Astrocyte (in vitro differentiated cells and primary cell): ENCODE measurements around the gene IGF2BP3. TPM values are rescaled to one million over a fixed set of nuclear protein-coding genes. Genes with fewer than 3 reads are reported as not detected.
A peak's percentile ranks its signal among the peaks of the same experiment; 100 is the strongest.

ENCODE experiments used
- DNase-seq: peaks from one replicate; pipeline ENCODE4 v3.0.0-alpha.2; 2010; ENCODE audit warnings: low read depth
- FAIRE-seq: peaks from 2 replicates; lab custom pipeline; 2011; peaks lifted over from hg19 to GRCh38; lab: Jason Lieb, UNC
- H2AFZ ChIP-seq: 2 replicates; pipeline ENCODE4 v1.6.0; 2012; ENCODE audit warnings: low read depth, low read length, inconsistent platforms
- H3K27ac ChIP-seq: 2 replicates; pipeline ENCODE4 v1.5.1; 2011; ENCODE audit warnings: low read depth, low read length, inconsistent platforms
- H3K27me3 ChIP-seq: 2 replicates; pipeline ENCODE4 v1.6.0; 2011; ENCODE audit warnings: low read length, inconsistent platforms; ENCODE audit not compliant: insufficient read depth
- H3K36me3 ChIP-seq: 2 replicates; pipeline ENCODE4 v1.5.1; 2011; ENCODE audit warnings: low read length, inconsistent platforms; ENCODE audit not compliant: insufficient read depth
- H3K4me1 ChIP-seq: 2 replicates; pipeline ENCODE4 v1.5.1; 2011; ENCODE audit warnings: low read length, inconsistent platforms; ENCODE audit not compliant: insufficient read depth
- H3K4me2 ChIP-seq: 2 replicates; pipeline ENCODE4 v1.6.0; 2012; ENCODE audit warnings: low read length, inconsistent platforms
- H3K4me3 ChIP-seq: 2 replicates; pipeline ENCODE4 v1.5.1; 2011; ENCODE audit warnings: low read depth, mild to moderate bottlenecking, low read length, inconsistent platforms; ENCODE audit not compliant: insufficient read depth
- H3K79me2 ChIP-seq: 2 replicates; pipeline ENCODE4 v1.6.0; 2012; ENCODE audit warnings: mild to moderate bottlenecking, low read length, inconsistent platforms; ENCODE audit not compliant: insufficient read depth
- H3K9ac ChIP-seq: 2 replicates; pipeline ENCODE4 v1.6.0; 2012; ENCODE audit warnings: mild to moderate bottlenecking, low read length, inconsistent platforms
- H3K9me3 ChIP-seq: 2 replicates; pipeline ENCODE4 v1.5.1; 2012; ENCODE audit warnings: low read depth, mild to moderate bottlenecking, low read length, inconsistent platforms; ENCODE audit not compliant: insufficient read depth
- H4K20me1 ChIP-seq: 2 replicates; pipeline ENCODE4 v1.6.0; 2012; ENCODE audit warnings: low read length, inconsistent platforms; ENCODE audit not compliant: insufficient read depth
- H3K27ac Mint-ChIP-seq: one replicate; pipeline ENCODE4 v1.8.0; 2021; ENCODE audit warnings: mild to moderate bottlenecking, mixed read lengths; ENCODE audit not compliant: unreplicated experiment
- H3K27me3 Mint-ChIP-seq: one replicate; pipeline ENCODE4 v1.8.0; 2021; ENCODE audit warnings: low read depth, mixed read lengths; ENCODE audit not compliant: unreplicated experiment
- H3K36me3 Mint-ChIP-seq: one replicate; pipeline ENCODE4 v1.8.0; 2021; ENCODE audit warnings: low read depth, mixed read lengths; ENCODE audit not compliant: unreplicated experiment
- H3K4me1 Mint-ChIP-seq: one replicate; pipeline ENCODE4 v1.8.0; 2021; ENCODE audit warnings: low read depth, mixed read lengths; ENCODE audit not compliant: unreplicated experiment
- H3K4me3 Mint-ChIP-seq: one replicate; pipeline ENCODE4 v1.8.0; 2021; ENCODE audit warnings: mild to moderate bottlenecking, moderate library complexity, mixed read lengths; ENCODE audit not compliant: unreplicated experiment
- H3K9me3 Mint-ChIP-seq: one replicate; pipeline ENCODE4 v1.8.0; 2021; ENCODE audit warnings: mild to moderate bottlenecking, mixed read lengths; ENCODE audit not compliant: unreplicated experiment
- CTCF ChIP-seq: IDR thresholded peaks from 2 replicates; pipeline ENCODE4 v1.5.1; 2011; ENCODE audit warnings: low read depth, mild to moderate bottlenecking, inconsistent platforms, low read length, moderate library complexity; ENCODE audit not compliant: insufficient read depth
- EZH2 ChIP-seq: IDR thresholded peaks from 2 replicates; pipeline ENCODE4 v1.6.1; 2012; ENCODE audit warnings: mild to moderate bottlenecking, low read length, inconsistent platforms; ENCODE audit not compliant: insufficient read depth
- total RNA-seq: library from RNA; stranded (reverse); gene quantifications from 2 replicates; pipeline ENCODE4 v1.2.1, GENCODE V29; 2021

IGF2BP3 gene
- total RNA-seq, 1 donor from 2014 or later, result 79.5 TPM

GRCh38 chr7:23335621-23336020, 134.7 kb downstream of the IGF2BP3 start:
- Mint-ChIP-seq H3K36me3 (peaks cover 31% of the 10 kb centered on the region), H3K27me3 (no peaks in the 10 kb centered on the region), H3K27ac (peak overlapping the region; percentile 93), H3K4me3 (no peak overlapping the region), H3K9me3 (no peaks in the 10 kb centered on the region), H3K4me1 (peaks cover 39% of the 10 kb centered on the region)
- Histone ChIP-seq H3K4me2 (peak overlapping the region; percentile 72), H3K9ac (peak overlapping the region; percentile 3), H3K79me2 (peaks cover 33% of the 10 kb centered on the region), H3K4me3 (no peak overlapping the region), H3K27ac (peak overlapping the region; percentile 55), H3K36me3 (peaks cover 31% of the 10 kb centered on the region), H4K20me1 (no peaks in the 10 kb centered on the region), H3K4me1 (peaks cover 44% of the 10 kb centered on the region), H2AFZ (no peak overlapping the region), H3K27me3 (no peaks in the 10 kb centered on the region), H3K9me3 (peaks cover 4% of the 10 kb centered on the region)
- no peak for FAIRE-seq
- TF ChIP-seq EZH2, result no peak
- TF ChIP-seq CTCF, result no peak
- no peak for DNase-seq

GRCh38 chr7:23335136-23335535, 135.2 kb downstream of the IGF2BP3 start:
- H3K9me3 ChIP-seq, result peaks cover 4% of the 10 kb centered on the region
- H3K4me1 ChIP-seq, result peaks cover 42% of the 10 kb centered on the region
- H3K27ac ChIP-seq, result peak overlapping the region; percentile 55
- H2AFZ ChIP-seq, result no peak overlapping the region
- peaks cover 39% of the 10 kb centered on the region for H3K4me1 Mint-ChIP-seq
- no peak overlapping the region for H3K4me3 ChIP-seq
- peak overlapping the region; percentile 93 for H3K27ac Mint-ChIP-seq
- TF ChIP-seq EZH2 (no peak), CTCF (no peak)
- peaks cover 30% of the 10 kb centered on the region for H3K36me3 ChIP-seq
- H3K9me3 Mint-ChIP-seq, result no peaks in the 10 kb centered on the region
- H3K36me3 Mint-ChIP-seq, result peaks cover 33% of the 10 kb centered on the region
- H3K9ac ChIP-seq, result peak overlapping the region; percentile 3
- no peaks in the 10 kb centered on the region for H3K27me3 Mint-ChIP-seq
- H3K4me2 ChIP-seq, result peak overlapping the region; percentile 72
- no peak overlapping the region for H3K4me3 Mint-ChIP-seq
- FAIRE-seq, result no peak
- peaks cover 31% of the 10 kb centered on the region for H3K79me2 ChIP-seq
- H3K27me3 ChIP-seq, result no peaks in the 10 kb centered on the region
- no peak for DNase-seq
- no peaks in the 10 kb centered on the region for H4K20me1 ChIP-seq

DNA sequence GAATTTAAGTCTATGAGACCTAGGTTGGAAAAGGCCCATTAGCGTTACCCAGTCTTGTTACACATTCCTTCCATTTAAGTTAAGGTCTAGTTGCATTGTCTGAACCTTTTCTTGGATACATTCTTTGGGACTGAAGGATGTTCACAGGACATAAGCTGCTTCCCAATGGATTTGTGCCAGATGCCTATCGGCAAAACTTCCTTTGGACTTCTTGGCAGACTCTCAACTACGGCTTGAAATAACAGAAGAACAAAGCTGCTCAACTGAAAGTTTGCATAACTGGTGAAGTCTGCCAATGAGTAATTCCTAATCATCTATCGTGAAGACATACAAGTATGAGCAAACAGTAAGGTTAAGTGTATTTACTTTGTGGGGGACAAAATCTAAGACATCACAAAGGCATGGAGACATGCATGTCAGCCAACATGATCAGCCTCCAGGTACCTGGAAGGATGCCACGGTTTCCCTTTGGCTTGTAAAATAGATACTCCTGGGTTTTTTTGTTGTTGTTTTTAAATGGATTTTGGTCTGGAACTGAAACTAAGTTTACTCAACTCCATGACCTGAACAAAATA, 135.7 kb downstream of the IGF2BP3 start:
- Mint-ChIP-seq H3K36me3 (peaks cover 34% of the 10 kb centered on the region), H3K27me3 (no peaks in the 10 kb centered on the region), H3K27ac (peak overlapping the region; percentile 93), H3K4me1 (peaks cover 39% of the 10 kb centered on the region), H3K4me3 (no peak overlapping the region), H3K9me3 (no peaks in the 10 kb centered on the region)
- Histone ChIP-seq H4K20me1 (no peaks in the 10 kb centered on the region), H3K9ac (peak overlapping the region; percentile 57), H3K27me3 (no peaks in the 10 kb centered on the region), H3K36me3 (peaks cover 27% of the 10 kb centered on the region), H3K4me1 (peaks cover 36% of the 10 kb centered on the region), H3K79me2 (peaks cover 29% of the 10 kb centered on the region), H2AFZ (no peak overlapping the region), H3K4me3 (no peak overlapping the region), H3K27ac (peak overlapping the region; percentile 86), H3K9me3 (peaks cover 4% of the 10 kb centered on the region), H3K4me2 (peak overlapping the region; percentile 72)
- TF ChIP-seq EZH2 (no peak), CTCF (no peak)
- DNase-seq, result peak; percentile 98
- peak; percentile 93 for FAIRE-seq
